Mesothelial cell of epicardium (in vitro differentiated cells): Measurements from ENCODE around the gene NKX2-2. TPM values are rescaled to one million over a fixed set of nuclear protein-coding genes. Genes with fewer than 3 reads are reported as not detected.
A peak's percentile ranks its signal among the peaks of the same experiment; 100 is the strongest.
"Not testable (repeated sequence)": the region's sequence is repeated elsewhere in the genome, so short reads cannot be mapped to it uniquely, and the experiment has no call there.

ENCODE experiments used
- DNase-seq, 2 experiments: peaks; one replicate each; pipeline ENCODE4 v3.0.0; 2021; ENCODE audit warnings: low spot score in 2 of 2; ENCODE audit not compliant: unreplicated experiment in 2 of 2
- H3K27ac Mint-ChIP-seq: 2 replicates; pipeline ENCODE4 v1.8.0; 2021; ENCODE audit warnings: mixed read lengths
- H3K27me3 Mint-ChIP-seq: 2 replicates; pipeline ENCODE4 v1.8.0; 2021; ENCODE audit warnings: low read depth, mixed read lengths
- H3K36me3 Mint-ChIP-seq: 2 replicates; pipeline ENCODE4 v1.8.0; 2021; ENCODE audit warnings: mixed read lengths
- H3K4me1 Mint-ChIP-seq: 2 replicates; pipeline ENCODE4 v1.8.0; 2021; ENCODE audit warnings: mixed read lengths
- H3K4me3 Mint-ChIP-seq: 2 replicates; pipeline ENCODE4 v1.8.0; 2021; ENCODE audit warnings: mild to moderate bottlenecking, moderate library complexity, mixed read lengths
- H3K9me3 Mint-ChIP-seq: 2 replicates; pipeline ENCODE4 v1.8.0; 2021; ENCODE audit warnings: mixed read lengths
- CTCF ChIP-seq: fragments of 200-600 bp; sonication (generic); IDR thresholded peaks from one replicate; pipeline ENCODE4 v1.5.0; 2021; ENCODE audit warnings: antibody characterized with exemption; ENCODE audit not compliant: unreplicated experiment
- total RNA-seq: library from RNA; stranded (reverse); gene quantifications from 3 replicates; pipeline ENCODE4 v1.2.1, GENCODE V29; 2021

Gene NKX2-2
- total RNA-seq, 1 donor from 2014 or later: not detected

- no peak for DNase-seq
- peaks cover 70% of the 10 kb centered on the region for H3K27me3 Mint-ChIP-seq
- TF ChIP-seq CTCF: no peak
- no peaks in the 10 kb centered on the region for H3K9me3 Mint-ChIP-seq
- no peak overlapping the region for H3K27ac Mint-ChIP-seq
- no peak overlapping the region for H3K4me3 Mint-ChIP-seq
- H3K4me1 Mint-ChIP-seq: no peaks in the 10 kb centered on the region
- no peaks in the 10 kb centered on the region for H3K36me3 Mint-ChIP-seq
Measured at GRCh38 chr20:21499641-21500040, 14.2 kb downstream of the NKX2-2 start.

DNA sequence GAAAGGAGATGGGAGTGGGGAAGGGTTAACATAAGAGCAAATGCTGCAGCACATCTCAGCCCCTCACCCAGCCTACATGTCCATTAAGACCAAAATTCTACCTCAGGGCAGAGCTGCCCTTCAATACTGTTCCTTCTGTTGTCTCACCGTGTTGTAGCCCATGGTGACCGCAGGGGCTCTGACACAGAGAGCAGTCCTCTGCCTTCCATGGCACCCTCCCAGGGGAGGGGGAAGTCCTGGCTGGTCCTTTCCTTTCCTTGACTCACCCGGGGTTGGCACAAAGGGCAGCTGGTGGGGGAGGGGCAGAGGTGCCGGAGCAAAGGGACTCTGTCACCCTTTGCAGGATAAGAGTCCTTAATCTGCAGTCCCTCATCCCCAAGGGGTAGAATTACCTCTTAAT, 15.2 kb downstream of the NKX2-2 start:
- no peak for TF ChIP-seq CTCF
- no peak overlapping the region for H3K4me3 Mint-ChIP-seq
- H3K27ac Mint-ChIP-seq: no peak overlapping the region
- H3K4me1 Mint-ChIP-seq: no peaks in the 10 kb centered on the region
- no peaks in the 10 kb centered on the region for H3K9me3 Mint-ChIP-seq
- H3K27me3 Mint-ChIP-seq: peaks cover 69% of the 10 kb centered on the region
- no peaks in the 10 kb centered on the region for H3K36me3 Mint-ChIP-seq
- DNase-seq: no peak

DNA sequence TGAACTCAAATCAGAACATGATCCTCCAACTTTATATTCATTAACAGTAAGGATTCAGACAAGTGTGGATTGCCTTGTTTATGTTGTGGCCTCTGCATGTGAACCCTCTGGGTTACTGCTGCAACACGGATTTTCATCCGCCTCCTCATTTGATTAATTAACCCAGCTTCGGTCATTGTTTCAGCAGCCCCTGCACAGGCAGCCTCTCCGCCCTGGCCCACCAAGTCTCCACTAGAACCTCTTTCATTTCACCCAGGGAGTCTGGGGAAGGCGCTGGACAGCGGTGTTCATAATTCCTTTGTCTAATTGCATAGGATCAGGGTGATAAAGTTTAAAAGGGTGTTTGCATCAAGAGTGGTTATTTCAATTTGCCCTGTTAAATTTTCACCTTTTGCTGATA, 15.7 kb downstream of the NKX2-2 start:
- H3K27ac Mint-ChIP-seq: no peak overlapping the region
- no peaks in the 10 kb centered on the region for H3K36me3 Mint-ChIP-seq
- no peaks in the 10 kb centered on the region for H3K9me3 Mint-ChIP-seq
- H3K27me3 Mint-ChIP-seq: peaks cover 69% of the 10 kb centered on the region
- no peaks in the 10 kb centered on the region for H3K4me1 Mint-ChIP-seq
- no peak for TF ChIP-seq CTCF
- DNase-seq: no peak
- H3K4me3 Mint-ChIP-seq: no peak overlapping the region

DNA sequence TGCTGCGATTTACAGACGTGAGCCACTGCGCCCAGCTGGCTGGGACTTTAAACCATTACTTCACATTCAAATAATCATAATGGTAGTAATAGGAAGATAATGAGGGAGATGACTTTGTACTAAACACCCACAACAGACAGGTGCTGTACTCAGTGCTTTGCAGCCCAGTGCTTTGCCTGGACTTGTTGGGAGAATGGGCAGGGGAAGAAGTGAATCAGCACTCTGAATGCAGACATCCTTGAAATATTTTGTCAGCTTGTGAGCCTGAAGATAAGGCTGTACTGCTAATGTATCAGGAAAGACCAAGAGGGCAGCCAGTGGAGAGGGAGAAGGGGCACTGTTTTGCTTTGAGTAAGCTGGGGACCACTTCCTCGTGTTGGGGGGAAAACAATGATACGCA, 17.4 kb downstream of the NKX2-2 start:
- Mint-ChIP-seq H3K4me1 (no peaks in the 10 kb centered on the region), H3K36me3 (no peaks in the 10 kb centered on the region), H3K9me3 (no peaks in the 10 kb centered on the region), H3K27me3 (peaks cover 70% of the 10 kb centered on the region), H3K27ac (no peak overlapping the region), H3K4me3 (no peak overlapping the region)
- no peak for DNase-seq
- no peak for TF ChIP-seq CTCF

GRCh38 chr20:21493049-21493448, 20.8 kb downstream of the NKX2-2 start:
- DNase-seq: no peak
- H3K4me1 Mint-ChIP-seq: no peaks in the 10 kb centered on the region
- H3K27ac Mint-ChIP-seq: no peak overlapping the region
- peaks cover 70% of the 10 kb centered on the region for H3K27me3 Mint-ChIP-seq
- TF ChIP-seq CTCF: no peak
- no peaks in the 10 kb centered on the region for H3K9me3 Mint-ChIP-seq
- H3K36me3 Mint-ChIP-seq: no peaks in the 10 kb centered on the region
- H3K4me3 Mint-ChIP-seq: no peak overlapping the region

DNA sequence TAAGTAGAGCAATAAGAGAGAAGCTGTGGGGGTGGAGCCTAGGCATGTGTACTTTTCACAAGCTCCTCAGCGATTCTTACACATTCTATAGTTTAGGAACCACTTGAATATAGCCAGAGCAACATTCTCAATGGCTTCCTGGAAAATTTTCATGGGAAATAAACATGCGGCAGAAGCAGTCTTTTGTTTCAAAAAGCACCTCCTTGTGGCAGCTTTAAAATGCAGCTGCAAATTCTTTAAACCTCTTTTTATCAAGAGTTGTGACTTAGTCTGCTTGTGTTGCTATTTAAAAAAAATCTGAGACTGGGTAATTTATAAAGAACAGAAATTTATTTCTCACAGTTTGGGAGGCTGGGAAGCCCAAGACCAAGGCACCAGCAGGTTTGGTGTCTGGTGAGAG, 23.8 kb downstream of the NKX2-2 start:
- Mint-ChIP-seq H3K4me3 (no peak overlapping the region), H3K27me3 (peaks cover 78% of the 10 kb centered on the region), H3K9me3 (peaks cover 5% of the 10 kb centered on the region), H3K36me3 (no peaks in the 10 kb centered on the region), H3K27ac (no peak overlapping the region), H3K4me1 (no peaks in the 10 kb centered on the region)
- TF ChIP-seq CTCF: peak; percentile 11
- DNase-seq: no peak

GRCh38 chr20:21480144-21480543, 33.7 kb downstream of the NKX2-2 start:
- Mint-ChIP-seq H3K27me3 (peaks cover 29% of the 10 kb centered on the region), H3K9me3 (peaks cover 17% of the 10 kb centered on the region)
- not testable (repeated sequence) for H3K4me1 Mint-ChIP-seq, H3K36me3 Mint-ChIP-seq, DNase-seq, H3K27ac Mint-ChIP-seq, H3K4me3 Mint-ChIP-seq
